Superior temporal gyrus (tissue), 1 donor: ENCODE data around the gene CREM.

ENCODE experiments used
- DNase-seq: peaks from one replicate; pipeline ENCODE4 v3.0.0-alpha.2; 2016; ENCODE audit errors: extremely low spot score

The CREM gene

GRCh38 chr10:35135861-35136260 is 9.2 kb downstream of the CREM start:
- no peak for DNase-seq

- no peak for DNase-seq
Measured at GRCh38 chr10:35136263-35136815, 9.7 kb downstream of the CREM start.

- no peak for DNase-seq
Measured at GRCh38 chr10:35140126-35140525, 13.5 kb downstream of the CREM start.

GRCh38 chr10:35140727-35141126 is 14.1 kb downstream of the CREM start:
- DNase-seq = no peak

GRCh38 chr10:35150308-35150707 is 23.7 kb downstream of the CREM start:
- no peak for DNase-seq

- DNase-seq = no peak
Measured at GRCh38 chr10:35152992-35153391, 26.3 kb downstream of the CREM start.

GRCh38 chr10:35153716-35154115 is 27.1 kb downstream of the CREM start:
- DNase-seq = no peak

- no peak for DNase-seq
Measured at GRCh38 chr10:35160743-35161142, 34.1 kb downstream of the CREM start.

- DNase-seq = no peak
Measured at GRCh38 chr10:35161906-35162305, 35.3 kb downstream of the CREM start.

- no peak for DNase-seq
Measured at GRCh38 chr10:35165136-35165535, 38.5 kb downstream of the CREM start.

- DNase-seq = no peak
Measured at GRCh38 chr10:35165811-35166210, 39.2 kb downstream of the CREM start.

GRCh38 chr10:35166607-35167006 is 40.0 kb downstream of the CREM start:
- DNase-seq = no peak

GRCh38 chr10:35167342-35167741 is 40.7 kb downstream of the CREM start:
- no peak for DNase-seq

GRCh38 chr10:35172146-35172545 is 45.5 kb downstream of the CREM start:
- DNase-seq = no peak

GRCh38 chr10:35172574-35172973 is 45.9 kb downstream of the CREM start:
- no peak for DNase-seq

GRCh38 chr10:35178331-35178730 is 51.7 kb downstream of the CREM start:
- no peak for DNase-seq

- no peak for DNase-seq
Measured at GRCh38 chr10:35182631-35183510, 56.2 kb downstream of the CREM start.

- no peak for DNase-seq
Measured at GRCh38 chr10:35184527-35185171, 58.0 kb downstream of the CREM start.

- DNase-seq = no peak
Measured at GRCh38 chr10:35185260-35186034, 58.8 kb downstream of the CREM start.

GRCh38 chr10:35188954-35189353 is 62.3 kb downstream of the CREM start:
- no peak for DNase-seq

GRCh38 chr10:35191523-35191922 is 64.9 kb downstream of the CREM start:
- DNase-seq = no peak

GRCh38 chr10:35192645-35193249 is 66.1 kb downstream of the CREM start:
- DNase-seq = no peak
